HG02943 (cell line): Measurements from ENCODE around the gene MR1.

Experiments
- ATAC-seq: cut with Tn5 transposase; IDR thresholded peaks from one replicate; pipeline ENCODE4 v1.9.1; 2021; ENCODE audit warnings: mild to moderate bottlenecking, low read depth, moderate library complexity; ENCODE audit not compliant: unreplicated experiment

MR1 gene

DNA sequence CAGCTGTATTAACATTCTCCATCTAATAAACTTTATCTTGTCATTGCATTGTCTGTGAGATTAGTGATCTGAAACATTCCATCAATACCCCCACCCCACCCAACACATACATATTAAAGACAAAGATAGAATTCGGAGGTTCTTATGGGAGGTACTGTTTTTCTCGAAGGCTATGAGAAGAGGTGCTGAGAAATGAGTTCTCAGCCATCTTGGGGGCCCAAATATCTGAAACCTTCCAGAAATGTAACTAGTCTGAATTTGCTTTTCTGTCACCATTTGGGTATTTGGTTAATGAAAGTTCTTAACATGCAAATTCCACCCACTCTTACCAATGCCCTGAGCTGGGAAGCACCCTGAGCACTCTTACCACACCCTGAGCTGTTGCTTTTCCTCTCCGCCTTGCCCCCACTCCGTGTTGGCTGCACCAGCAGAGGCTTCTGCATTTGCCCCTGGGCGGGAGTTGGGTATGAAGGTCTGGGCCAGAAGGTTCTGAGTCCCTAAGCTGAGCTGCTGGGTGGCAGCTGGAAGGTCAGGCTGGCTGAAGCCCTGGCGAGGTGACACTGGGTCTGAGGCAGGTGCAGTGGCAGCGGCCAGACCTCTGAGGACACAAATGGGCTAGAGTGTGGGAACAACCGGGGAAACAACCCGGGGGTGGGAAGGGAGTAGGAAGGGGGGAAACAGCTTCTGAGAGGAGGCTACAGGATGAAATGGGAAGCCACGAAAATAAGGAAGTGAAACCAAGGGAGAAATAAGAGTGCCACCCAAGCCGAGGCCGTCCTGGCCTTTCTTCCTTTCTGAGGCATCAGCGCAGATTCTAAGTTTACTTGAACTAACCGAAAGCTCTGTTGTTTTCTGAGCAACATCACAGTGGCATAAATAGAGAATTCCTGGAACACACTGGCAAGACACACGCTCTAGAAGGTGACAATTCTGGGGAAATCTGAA is 28.4 kb downstream of the MR1 start:
- peak; percentile 86 for ATAC-seq

DNA sequence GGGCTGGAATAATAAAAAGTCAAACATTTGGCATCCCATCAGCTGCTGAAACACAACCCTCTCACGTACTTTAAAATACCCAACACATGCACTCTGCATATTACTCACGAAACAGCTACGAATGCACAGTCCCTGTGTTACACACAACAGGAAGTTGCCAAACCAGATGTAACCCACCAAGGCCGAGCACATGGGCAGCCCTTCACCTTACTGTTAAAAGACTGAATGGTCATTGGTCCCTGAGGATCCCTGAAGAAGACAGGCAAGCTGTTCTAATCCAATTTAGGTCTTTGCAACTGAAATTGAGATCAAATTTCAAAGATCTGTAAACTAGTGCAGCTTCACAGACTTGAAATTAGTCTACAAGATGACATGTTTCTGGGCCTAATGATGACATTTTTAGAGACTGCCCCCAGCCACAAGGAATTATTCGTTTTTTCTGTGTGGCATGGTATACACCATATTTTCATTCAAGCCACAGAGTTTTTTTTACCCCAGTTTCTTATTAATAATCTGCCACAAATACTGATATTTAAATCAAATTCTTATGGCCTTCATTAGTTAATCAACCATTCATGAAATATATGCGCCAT is 29.1 kb downstream of the MR1 start:
- ATAC-seq, result peak; percentile 67

DNA sequence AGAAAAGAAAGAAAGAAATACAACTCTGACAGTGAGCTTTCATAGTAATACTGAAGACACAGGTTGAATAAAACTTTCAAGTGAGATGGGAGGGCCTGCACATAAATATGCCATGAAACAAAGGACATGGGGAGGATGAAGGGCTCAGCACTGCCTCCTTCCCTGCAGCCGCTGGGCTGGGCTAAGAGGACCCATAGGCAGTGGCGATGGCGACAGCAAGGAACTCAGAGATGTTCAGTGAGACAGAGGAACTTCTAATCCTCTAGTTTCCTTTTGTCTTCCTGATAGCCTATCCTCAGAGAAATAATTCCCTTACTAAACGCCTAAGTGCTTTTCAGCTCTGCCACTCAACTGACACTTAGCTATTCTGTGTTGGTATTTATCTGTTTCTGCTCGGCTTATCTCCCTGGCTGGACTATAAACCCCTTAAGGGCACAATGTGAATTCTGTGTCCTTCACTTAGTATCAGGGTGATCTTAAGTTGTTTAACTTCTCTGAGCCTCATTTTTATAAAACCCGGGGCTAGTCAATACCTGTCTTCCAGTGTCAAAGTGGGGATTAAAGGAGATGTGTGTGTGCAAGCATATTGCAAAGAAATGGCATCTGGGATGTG is 30.3 kb downstream of the MR1 start:
- ATAC-seq, result no peak

DNA sequence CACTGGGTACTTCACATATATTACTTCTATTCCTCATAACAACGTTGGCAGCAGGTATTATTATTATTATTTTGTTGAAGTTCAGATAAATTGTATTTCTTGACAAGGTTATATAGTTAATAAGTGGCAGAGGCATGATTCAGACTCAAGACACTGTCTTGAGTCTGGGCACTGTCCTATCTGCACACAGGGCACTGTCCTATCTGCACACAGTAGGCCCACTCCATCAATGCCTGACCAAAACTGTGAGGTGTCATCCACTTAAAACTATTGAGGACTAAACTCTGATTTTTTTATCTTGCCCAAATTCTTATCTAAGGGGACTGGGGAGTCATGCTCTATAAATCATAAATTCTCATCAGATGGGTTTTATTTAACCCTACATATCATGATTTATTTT is 30.9 kb downstream of the MR1 start:
- no peak for ATAC-seq

- ATAC-seq, result no peak
Measured at GRCh38 chr1:181073638-181074037, 39.9 kb downstream of the MR1 start.

DNA sequence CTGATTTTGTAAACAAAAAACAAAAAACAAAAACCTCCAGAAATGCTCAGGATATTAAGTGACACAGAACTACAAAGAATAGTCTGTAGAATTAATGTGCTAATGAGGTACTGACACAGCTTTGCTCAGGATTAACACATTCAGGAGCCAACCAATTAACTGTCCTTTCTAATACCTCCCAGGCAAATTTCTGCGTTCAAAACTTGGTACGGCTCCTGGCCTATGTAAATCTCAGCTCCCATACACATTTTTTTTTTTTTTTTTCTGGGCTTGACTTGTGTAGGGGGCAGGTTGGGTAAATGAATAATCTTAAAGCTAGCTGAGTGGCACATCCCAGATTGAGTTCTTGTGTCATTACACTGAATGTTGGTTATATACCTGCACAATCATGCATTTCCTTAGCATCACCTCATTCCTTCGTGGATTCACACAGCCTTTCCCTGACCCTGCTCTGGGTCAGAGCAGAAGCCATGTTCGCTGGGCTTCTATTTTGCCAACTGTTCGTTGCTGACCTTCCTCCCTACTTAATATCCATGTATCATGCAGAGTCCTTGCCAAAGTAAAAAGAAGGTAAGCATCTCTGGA is 42.1 kb downstream of the MR1 start:
- no peak for ATAC-seq

- no peak for ATAC-seq
Measured at GRCh38 chr1:181076852-181077251, 43.1 kb downstream of the MR1 start.

GRCh38 chr1:181077576-181078242 is 43.9 kb downstream of the MR1 start:
- no peak for ATAC-seq

DNA sequence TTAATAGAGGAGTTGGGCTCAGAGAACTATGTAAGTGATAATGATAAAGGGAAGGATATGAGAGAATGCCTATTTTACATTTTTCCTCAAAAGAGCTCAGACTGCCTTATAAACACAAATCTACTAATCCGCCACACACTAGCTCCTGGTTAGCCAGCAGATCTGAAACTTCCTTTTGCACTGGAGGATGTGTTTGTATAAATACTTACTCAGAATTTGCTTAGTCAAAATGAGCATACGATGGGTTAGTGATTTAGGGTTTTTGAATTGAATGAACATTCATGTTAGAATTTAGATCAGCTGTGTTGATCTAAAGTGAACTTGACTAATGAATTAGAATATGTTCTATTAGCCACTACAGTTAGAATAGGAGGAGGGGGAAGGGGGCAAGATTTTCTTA is 45.6 kb downstream of the MR1 start:
- ATAC-seq, result no peak

DNA sequence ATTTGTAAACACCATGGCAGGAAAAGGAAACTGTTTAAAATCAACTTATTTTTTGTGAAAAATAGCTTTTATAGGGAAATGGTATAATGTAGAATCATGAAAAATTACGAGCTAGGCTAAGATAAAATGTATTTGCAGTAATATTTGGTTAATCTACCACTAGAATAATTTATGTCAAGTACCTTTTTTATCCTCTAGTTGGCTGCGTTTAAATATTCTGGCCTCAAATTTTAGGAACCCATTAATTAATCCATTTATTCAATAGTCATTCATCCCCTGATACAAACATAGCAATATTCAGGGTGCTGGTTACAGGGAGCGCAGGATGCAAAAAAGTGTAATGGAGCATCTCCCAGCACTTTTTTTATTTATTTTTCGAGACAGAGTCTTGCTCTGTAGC is 46.1 kb downstream of the MR1 start:
- ATAC-seq, result no peak

DNA sequence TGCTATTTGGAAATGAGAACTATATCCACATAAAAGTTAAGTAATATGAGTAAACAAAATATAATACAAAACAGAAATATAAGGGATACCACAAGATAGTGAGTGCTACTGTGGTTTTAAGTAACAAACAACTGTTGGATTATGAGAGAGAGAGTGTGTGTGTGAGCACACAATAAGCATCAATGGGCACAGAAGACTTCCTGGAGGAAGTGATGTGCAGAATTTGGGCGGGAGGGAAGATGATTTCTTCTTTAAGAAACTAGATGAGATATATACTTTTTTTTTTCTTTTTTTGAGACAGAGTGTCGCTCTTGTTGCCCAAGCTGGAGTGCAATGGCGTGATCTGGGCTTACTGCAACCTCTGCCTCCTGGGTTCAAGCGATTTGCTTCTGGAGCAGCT is 46.8 kb downstream of the MR1 start:
- no peak for ATAC-seq

GRCh38 chr1:181081395-181081794 is 47.6 kb downstream of the MR1 start:
- no peak for ATAC-seq

- no peak for ATAC-seq
Measured at GRCh38 chr1:181083842-181084605, 50.2 kb downstream of the MR1 start.

DNA sequence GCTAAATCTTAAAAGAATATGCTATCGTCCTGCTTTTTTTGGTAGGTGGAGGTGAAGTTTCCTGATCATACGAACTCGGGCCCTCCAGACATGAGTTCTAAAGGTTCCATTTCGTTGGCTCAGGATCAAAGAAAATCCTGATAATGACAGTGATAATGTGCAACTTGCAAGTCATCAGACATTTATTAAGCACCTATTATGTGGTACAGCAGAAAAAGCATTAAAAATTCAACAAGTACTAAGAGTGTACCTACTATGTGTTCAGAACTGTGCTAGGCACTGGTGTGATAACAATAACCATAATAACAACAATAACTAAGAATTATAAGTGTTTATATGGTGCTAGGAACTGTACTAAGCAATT is 50.8 kb downstream of the MR1 start:
- ATAC-seq, result no peak

- ATAC-seq, result no peak
Measured at GRCh38 chr1:181086091-181086490, 52.3 kb downstream of the MR1 start.

DNA sequence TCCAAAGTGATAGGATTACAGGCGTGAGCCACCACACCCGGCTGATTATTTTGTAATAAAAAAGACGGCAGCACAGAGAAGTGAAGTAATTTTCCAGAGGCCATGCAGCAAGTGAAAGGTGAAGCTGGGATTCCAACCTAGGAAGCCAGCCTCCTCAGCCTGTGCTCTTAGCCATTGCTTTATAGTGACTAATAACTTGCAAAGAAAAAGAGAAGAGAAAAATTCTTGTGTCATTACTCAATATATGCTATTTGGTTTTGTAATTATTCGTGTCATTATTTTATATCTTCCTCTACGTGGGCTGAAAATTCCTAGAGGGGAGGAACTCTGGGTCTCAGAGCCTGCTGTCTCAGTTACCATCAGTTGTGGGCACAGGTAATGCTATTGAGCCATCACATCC is 53.1 kb downstream of the MR1 start:
- no peak for ATAC-seq

DNA sequence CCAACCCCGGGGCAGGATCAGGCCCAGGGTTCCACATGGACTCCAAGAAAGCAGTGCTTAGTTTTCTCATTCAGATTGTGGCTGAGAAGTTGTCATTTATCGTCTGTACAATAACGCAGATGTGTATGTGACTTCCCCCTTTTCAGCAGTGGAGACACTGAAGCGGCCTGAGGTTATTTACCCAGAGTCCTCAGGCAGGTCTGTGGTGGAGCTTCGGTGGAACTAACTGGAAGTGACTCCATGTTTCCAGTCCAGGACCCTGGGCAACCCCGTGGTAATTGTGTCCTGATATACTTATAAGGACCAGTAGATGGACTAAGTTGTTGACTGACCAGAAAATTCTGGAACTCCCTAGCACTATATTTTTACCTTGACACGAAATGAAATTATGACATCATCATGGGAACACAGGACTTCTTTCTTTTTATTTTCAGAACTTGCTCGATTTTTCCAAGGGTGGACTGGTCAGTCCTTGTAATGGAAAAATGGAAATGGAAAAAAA is 53.7 kb downstream of the MR1 start:
- ATAC-seq, result no peak

- peak; percentile 64 for ATAC-seq
Measured at GRCh38 chr1:181088079-181089016, 54.6 kb downstream of the MR1 start, which contains the start of gene IER5. Gene IER5, plus strand, starts transcription at chr1:181088700. Its CDS starts 203 bp downstream, at chr1:181088903.
